Measurements from ENCODE around the gene BOD1L1. TPM values are rescaled to one million over a fixed set of nuclear protein-coding genes. Genes with fewer than 3 reads are reported as not detected.
"Not testable (repeated sequence)": the region's sequence is repeated elsewhere in the genome, so short reads cannot be mapped to it uniquely, and the experiment has no call there.

The BOD1L1 gene
- total and polyA plus RNA-seq, 5 donors = 14.0 to 24.7 (median 23.1) TPM

GRCh38 chr4:13590766-13591165, 36.8 kb downstream of the BOD1L1 start:
- DNase-seq (no peak), ATAC-seq (no peak)
- H3K27me3 ChIP-seq (ENCODE audit: control insufficient read depth, insufficient read depth) = no peaks in the 10 kb centered on the region
- intact Hi-C loops (cut with DNase I) = no loop called here
- no peak overlapping the region for H3K27ac ChIP-seq (ENCODE audit: low read length)
- no peaks in the 10 kb centered on the region for H3K4me1 ChIP-seq (ENCODE audit: control insufficient read depth, insufficient read depth, low read length)
- WGBS = 60% methylated on average over 2 of the region's 2 CpGs
- no peak overlapping the region for H3K4me3 ChIP-seq (ENCODE audit: low read length)
- H3K9me3 ChIP-seq (ENCODE audit: control insufficient read depth, low read length) = no peaks in the 10 kb centered on the region

GRCh38 chr4:13588954-13589353, 38.6 kb downstream of the BOD1L1 start:
- intact Hi-C loops (cut with DNase I) = no loop called here
- DNase-seq = no peak
- no peak overlapping the region for H3K27ac ChIP-seq (ENCODE audit: low read length)

GRCh38 chr4:13584481-13584880, 43.0 kb downstream of the BOD1L1 start:
- H3K4me3 ChIP-seq (ENCODE audit: low read length) = no peak overlapping the region
- H3K4me1 ChIP-seq (ENCODE audit: control insufficient read depth, insufficient read depth, low read length) = no peaks in the 10 kb centered on the region
- 93% methylated on average over 5 of the region's 5 CpGs for WGBS
- intact Hi-C loops (cut with DNase I) = no loop called here
- ATAC-seq (no peak), DNase-seq (no peak)
- H3K9me3 ChIP-seq (ENCODE audit: control insufficient read depth, low read length) = no peaks in the 10 kb centered on the region
- no peak overlapping the region for H3K27ac ChIP-seq (ENCODE audit: low read length)
- H3K27me3 ChIP-seq (ENCODE audit: control insufficient read depth, insufficient read depth) = no peaks in the 10 kb centered on the region

More at GRCh38 chr4:13588954-13589353, 38.6 kb downstream of the BOD1L1 start:
- ATAC-seq = no peak
- Histone ChIP-seq H3K9me3 (ENCODE audit: control insufficient read depth, low read length) (no peaks in the 10 kb centered on the region), H3K4me3 (ENCODE audit: low read length) (no peak overlapping the region), H3K4me1 (ENCODE audit: control insufficient read depth, insufficient read depth, low read length) (no peaks in the 10 kb centered on the region), H3K27me3 (ENCODE audit: control insufficient read depth, insufficient read depth) (no peaks in the 10 kb centered on the region)

GRCh38 chr4:13580036-13580435, 47.5 kb downstream of the BOD1L1 start:
- no peak for DNase-seq
- H3K4me1 ChIP-seq (ENCODE audit: control insufficient read depth, insufficient read depth, low read length) = no peaks in the 10 kb centered on the region
- ATAC-seq = no peak
- intact Hi-C loops (cut with DNase I) = no loop called here
- H3K27ac ChIP-seq (ENCODE audit: low read length) = no peak overlapping the region
- H3K9me3 ChIP-seq (ENCODE audit: control insufficient read depth, low read length) = no peaks in the 10 kb centered on the region
- no peaks in the 10 kb centered on the region for H3K27me3 ChIP-seq (ENCODE audit: control insufficient read depth, insufficient read depth)
- H3K4me3 ChIP-seq (ENCODE audit: low read length) = no peak overlapping the region
- WGBS = 93% methylated on average over 2 of the region's 2 CpGs

GRCh38 chr4:13577660-13578059, 49.9 kb downstream of the BOD1L1 start:
- DNase-seq = no peak
- H3K4me3 ChIP-seq (ENCODE audit: low read length) = no peak overlapping the region
- ATAC-seq = no peak
- H3K27me3 ChIP-seq (ENCODE audit: control insufficient read depth, insufficient read depth) = no peaks in the 10 kb centered on the region
- no peaks in the 10 kb centered on the region for H3K9me3 ChIP-seq (ENCODE audit: control insufficient read depth, low read length)
- H3K4me1 ChIP-seq (ENCODE audit: control insufficient read depth, insufficient read depth, low read length) = no peaks in the 10 kb centered on the region
- 98% methylated on average over 3 of the region's 3 CpGs for WGBS
- intact Hi-C loops (cut with DNase I) = no loop called here
- no peak overlapping the region for H3K27ac ChIP-seq (ENCODE audit: low read length)

- no peaks in the 10 kb centered on the region for H3K27me3 ChIP-seq (ENCODE audit: control insufficient read depth, insufficient read depth)
- H3K4me1 ChIP-seq (ENCODE audit: control insufficient read depth, insufficient read depth, low read length) = no peaks in the 10 kb centered on the region
- intact Hi-C loops (cut with DNase I) = no loop called here
- H3K4me3 ChIP-seq (ENCODE audit: low read length) = no peak overlapping the region
- H3K27ac ChIP-seq (ENCODE audit: low read length) = no peak overlapping the region
- WGBS = 91% methylated on average over 2 of the region's 2 CpGs
- ATAC-seq = no peak
- H3K9me3 ChIP-seq (ENCODE audit: control insufficient read depth, low read length) = no peaks in the 10 kb centered on the region
- DNase-seq = no peak
Measured at GRCh38 chr4:13570916-13571315, 56.6 kb downstream of the BOD1L1 start.

GRCh38 chr4:13567125-13567524, 60.4 kb downstream of the BOD1L1 start:
- DNase-seq = no peak
- Histone ChIP-seq H3K27me3 (ENCODE audit: control insufficient read depth, insufficient read depth) (no peaks in the 10 kb centered on the region), H3K4me3 (ENCODE audit: low read length) (no peak overlapping the region), H3K9me3 (ENCODE audit: control insufficient read depth, low read length) (no peaks in the 10 kb centered on the region), H3K4me1 (ENCODE audit: control insufficient read depth, insufficient read depth, low read length) (no peaks in the 10 kb centered on the region), H3K27ac (ENCODE audit: low read length) (no peak overlapping the region)
- ATAC-seq = no peak
- intact Hi-C loops (cut with DNase I) = no loop called here
- WGBS = 96% methylated on average over 5 of the region's 5 CpGs

- no peak overlapping the region for H3K4me3 ChIP-seq (ENCODE audit: low read length)
- H3K27ac ChIP-seq (ENCODE audit: low read length) = no peak overlapping the region
- no peaks in the 10 kb centered on the region for H3K27me3 ChIP-seq (ENCODE audit: control insufficient read depth, insufficient read depth)
- intact Hi-C loops (cut with DNase I) = no loop called here
- H3K4me1 ChIP-seq (ENCODE audit: control insufficient read depth, insufficient read depth, low read length) = no peaks in the 10 kb centered on the region
- WGBS = 83% methylated on average over 1 of the region's 1 CpG
- DNase-seq = no peak
- H3K9me3 ChIP-seq (ENCODE audit: control insufficient read depth, low read length) = no peaks in the 10 kb centered on the region
- no peak for ATAC-seq
Measured at GRCh38 chr4:13562876-13563275, 64.6 kb downstream of the BOD1L1 start.

- 64% methylated on average over 4 of the region's 4 CpGs for WGBS
- DNase-seq = no peak
- no peak overlapping the region for H3K27ac ChIP-seq (ENCODE audit: low read length)
- intact Hi-C loops (cut with DNase I) = no loop called here
- H3K4me1 ChIP-seq (ENCODE audit: control insufficient read depth, insufficient read depth, low read length) = no peaks in the 10 kb centered on the region
- no peaks in the 10 kb centered on the region for H3K9me3 ChIP-seq (ENCODE audit: control insufficient read depth, low read length)
- no peak overlapping the region for H3K4me3 ChIP-seq (ENCODE audit: low read length)
- ATAC-seq = no peak
- H3K27me3 ChIP-seq (ENCODE audit: control insufficient read depth, insufficient read depth) = no peaks in the 10 kb centered on the region
Measured at GRCh38 chr4:13561673-13562072, 65.9 kb downstream of the BOD1L1 start.

- H3K9me3 ChIP-seq (ENCODE audit: control insufficient read depth, low read length); H3K27ac ChIP-seq (ENCODE audit: low read length); ATAC-seq; intact Hi-C loops (cut with DNase I); DNase-seq; H3K27me3 ChIP-seq (ENCODE audit: control insufficient read depth, insufficient read depth); H3K4me1 ChIP-seq (ENCODE audit: control insufficient read depth, insufficient read depth, low read length); H3K4me3 ChIP-seq (ENCODE audit: low read length): not testable (repeated sequence)
- WGBS = 68% methylated on average over 5 of the region's 5 CpGs
Measured at GRCh38 chr4:13560111-13560510, 67.4 kb downstream of the BOD1L1 start.

- H3K4me3 ChIP-seq (ENCODE audit: low read length) = no peak overlapping the region
- DNase-seq = no peak
- no peaks in the 10 kb centered on the region for H3K27me3 ChIP-seq (ENCODE audit: control insufficient read depth, insufficient read depth)
- intact Hi-C loops (cut with DNase I) = no loop called here
- no peak overlapping the region for H3K27ac ChIP-seq (ENCODE audit: low read length)
- WGBS = 22% methylated on average over 2 of the region's 2 CpGs
- no peak for ATAC-seq
- no peaks in the 10 kb centered on the region for H3K9me3 ChIP-seq (ENCODE audit: control insufficient read depth, low read length)
- no peaks in the 10 kb centered on the region for H3K4me1 ChIP-seq (ENCODE audit: control insufficient read depth, insufficient read depth, low read length)
Measured at GRCh38 chr4:13559413-13559812, 68.1 kb downstream of the BOD1L1 start.

- no peak overlapping the region for H3K4me3 ChIP-seq (ENCODE audit: low read length)
- H3K4me1 ChIP-seq (ENCODE audit: control insufficient read depth, insufficient read depth, low read length) = no peaks in the 10 kb centered on the region
- no peaks in the 10 kb centered on the region for H3K9me3 ChIP-seq (ENCODE audit: control insufficient read depth, low read length)
- no peaks in the 10 kb centered on the region for H3K27me3 ChIP-seq (ENCODE audit: control insufficient read depth, insufficient read depth)
- no peak for DNase-seq
- H3K27ac ChIP-seq (ENCODE audit: low read length) = no peak overlapping the region
- no peak for ATAC-seq
- 75% methylated on average over 1 of the region's 1 CpG for WGBS
- intact Hi-C loops (cut with DNase I) = no loop called here
Measured at GRCh38 chr4:13558881-13559280, 68.6 kb downstream of the BOD1L1 start.

Data from right cardiac atrium (tissue), 5 donors.